ENCODE data around the gene CRYBB1. TPM values are rescaled to one million over a fixed set of nuclear protein-coding genes. Genes with fewer than 3 reads are reported as not detected.

CRYBB1 gene
- polyA plus RNA-seq, 1 of the 3 experiments (the other 2 are of a cell fraction): 0.05 TPM

- no peak overlapping the region for H3K4me3 ChIP-seq (ENCODE audit: low read depth in 2 of 2, low read length in 1 of 2)
- H3K4me1 ChIP-seq (ENCODE audit: control insufficient read depth in 1 of 2, insufficient read depth in 2 of 2, low read depth in 1 of 2, low read length in 1 of 2): peaks cover 10 to 26% of the 10 kb centered on the region in 2 experiments; a peak in 3 of 4 replicates
- no peaks in the 10 kb centered on the region for H3K9me3 ChIP-seq
- H3K9me2 ChIP-seq: no peaks in the 10 kb centered on the region
- DNase-seq: no peak
- H3K4me2 ChIP-seq: no peak overlapping the region
- H3K79me2 ChIP-seq (ENCODE audit: insufficient read depth): no peaks in the 10 kb centered on the region
- 85% methylated on average over 8 of the region's 8 CpGs for WGBS (ENCODE audit: low lambda C conversion rate)
- no peak overlapping the region for H2AFZ ChIP-seq (ENCODE audit: low read depth)
- ChIA-PET CTCF (interaction anchor here (0.8 to 1.8 kb wide), 4 partner anchors 30 to 278 kb away, joined by 3 to 5 read pairs (median 4); partner anchors contain the start of gene TPST2), POLR2A (interaction anchor here (0.6 kb wide), 1 partner anchor 63 kb away, joined by 3 read pairs; no protein-coding TSS in a partner anchor)
- H3K27ac ChIP-seq (ENCODE audit: low read depth in 2 of 2, low read length in 1 of 2): no peak overlapping the region
- H3K9ac ChIP-seq: no peak overlapping the region
- no peaks in the 10 kb centered on the region for H4K20me1 ChIP-seq (ENCODE audit: insufficient read depth)
- H3F3A ChIP-seq (replicated peaks; ENCODE audit: insufficient read depth): no peaks in the 10 kb centered on the region
- H3K36me3 ChIP-seq (replicated peaks in 1 of 2; ENCODE audit: control insufficient read depth in 1 of 2, insufficient read depth in 2 of 2, low read length in 1 of 2): no peaks in the 10 kb centered on the region
- peaks cover 5% of the 10 kb centered on the region; the same call in 1 of the 2 replicates for H3K27me3 ChIP-seq (ENCODE audit: insufficient read depth)
- no peak for TF ChIP-seq GABPA (IDR thresholded peaks at IDR 0.05; ENCODE audit: low read depth)
- TF ChIP-seq MEF2A (IDR thresholded peaks at IDR 0.05; ENCODE audit: borderline replicate concordance, low read depth): no peak
- TF ChIP-seq REST (IDR thresholded peaks at IDR 0.05; ENCODE audit: low read depth, low read length): no peak
- TF ChIP-seq NFIC (IDR thresholded peaks at IDR 0.05; ENCODE audit: borderline replicate concordance): no peak
- no peak for TF ChIP-seq RAD21 (IDR thresholded peaks at IDR 0.05; ENCODE audit: low read length)
- TF ChIP-seq RFX5 (IDR thresholded peaks at IDR 0.05; ENCODE audit: low read length): no peak
Measured at GRCh38 chr22:26642465-26643417, 24.9 kb upstream of the CRYBB1 start.

GRCh38 chr22:26636296-26636695 is 18.5 kb upstream of the CRYBB1 start:
- ChIA-PET POLR2A (no interaction called here), CTCF (no interaction called here)
- Histone ChIP-seq H3K4me3 (ENCODE audit: low read depth in 2 of 2, low read length in 1 of 2) (no peak overlapping the region), H3K36me3 (replicated peaks in 1 of 2; ENCODE audit: control insufficient read depth in 1 of 2, insufficient read depth in 2 of 2, low read length in 1 of 2) (no peaks in the 10 kb centered on the region), H3K9ac (no peak overlapping the region), H3K27me3 (ENCODE audit: insufficient read depth) (peaks cover 5% of the 10 kb centered on the region; the same call in 1 of the 2 replicates), H3K9me3 (no peaks in the 10 kb centered on the region), H3K4me2 (no peak overlapping the region), H3F3A (replicated peaks; ENCODE audit: insufficient read depth) (no peaks in the 10 kb centered on the region), H3K9me2 (no peaks in the 10 kb centered on the region), H4K20me1 (ENCODE audit: insufficient read depth) (no peaks in the 10 kb centered on the region), H3K79me2 (ENCODE audit: insufficient read depth) (no peaks in the 10 kb centered on the region), H3K27ac (ENCODE audit: low read depth in 2 of 2, low read length in 1 of 2) (no peak overlapping the region), H2AFZ (ENCODE audit: low read depth) (no peak overlapping the region), H3K4me1 (ENCODE audit: control insufficient read depth in 1 of 2, insufficient read depth in 2 of 2, low read depth in 1 of 2, low read length in 1 of 2) (peaks cover 0 to 2% of the 10 kb centered on the region in 2 experiments; a peak in 1 of 4 replicates)
- 12% methylated on average over 1 of the region's 1 CpG for WGBS (ENCODE audit: low lambda C conversion rate)
- no peak for DNase-seq
- TF ChIP-seq RFX5 (IDR thresholded peaks at IDR 0.05; ENCODE audit: low read length) (no peak), ELF1 (IDR thresholded peaks at IDR 0.05) (no peak), NRF1 (IDR thresholded peaks at IDR 0.05; ENCODE audit: low read depth, low read length) (no peak), EP300 (IDR thresholded peaks at IDR 0.05; ENCODE audit: borderline replicate concordance in 1 of 2, low read depth in 1 of 2, low read length in 1 of 2) (no peak), NFIC (IDR thresholded peaks at IDR 0.05; ENCODE audit: borderline replicate concordance) (no peak), SMC3 (IDR thresholded peaks at IDR 0.05; ENCODE audit: low read depth, low read length) (no peak), RAD21 (IDR thresholded peaks at IDR 0.05; ENCODE audit: low read length) (no peak), TEAD4 (IDR thresholded peaks at IDR 0.05; ENCODE audit: borderline replicate concordance, insufficient read depth) (no peak), POLR2AphosphoS5 (IDR thresholded peaks at IDR 0.05; ENCODE audit: low read depth, low read length) (no peak), SIN3A (IDR thresholded peaks at IDR 0.05; ENCODE audit: borderline replicate concordance, low read depth, low read length) (no peak), MXI1 (IDR thresholded peaks at IDR 0.05; ENCODE audit: low read depth, low read length) (no peak), PBX3 (IDR thresholded peaks at IDR 0.05) (no peak), REST (IDR thresholded peaks at IDR 0.05; ENCODE audit: low read depth, low read length) (no peak)
